Gastroesophageal sphincter (tissue), 3 donors: ENCODE data around the gene IRF6.

Experiments
- POLR2A ChIP-seq, 2 donors: fragments of 450-650 bp; IDR thresholded peaks; one replicate each; pipeline ENCODE4 v1.6.1; 2017; ENCODE audit warnings: antibody characterized with exemption in 2 of 2, mild to moderate bottlenecking in 2 of 2, moderate library complexity in 1 of 2
- TF ChIP-seq, protein P1 (sequence below), 4 experiments: fragments of 200-600 bp in 2 of 4; fragments of 450-650 bp in 2 of 4; sonication (generic) in 1 of 4; IDR thresholded peaks; one replicate each; pipeline ENCODE4 v1.5.1; 2017 to 2019; ENCODE audit warnings: antibody characterized with exemption in 4 of 4, mild to moderate bottlenecking in 2 of 4, moderate library complexity in 2 of 4

DNA sequence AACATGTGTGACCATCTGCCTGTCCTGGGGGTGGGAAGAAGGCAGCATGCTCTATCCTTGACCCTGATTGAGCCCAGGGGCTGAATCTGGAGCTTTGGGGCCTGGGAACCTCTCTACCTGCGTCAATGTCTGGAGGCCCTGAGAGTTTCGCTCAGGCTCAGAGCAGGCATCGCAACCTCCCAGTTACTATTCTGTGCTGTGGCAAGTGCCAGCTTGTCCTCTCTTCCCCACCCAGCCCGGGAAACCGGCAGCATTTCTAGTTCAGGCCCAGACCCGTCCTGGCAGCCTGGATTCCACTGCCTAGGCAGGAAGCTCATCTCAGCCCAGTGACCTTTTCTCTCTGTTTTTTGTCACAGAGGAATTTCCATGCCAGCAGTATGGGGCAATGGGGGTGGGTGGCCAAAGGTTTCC, 10.0 kb upstream of the IRF6 start:
- TF ChIP-seq, protein P1, sequence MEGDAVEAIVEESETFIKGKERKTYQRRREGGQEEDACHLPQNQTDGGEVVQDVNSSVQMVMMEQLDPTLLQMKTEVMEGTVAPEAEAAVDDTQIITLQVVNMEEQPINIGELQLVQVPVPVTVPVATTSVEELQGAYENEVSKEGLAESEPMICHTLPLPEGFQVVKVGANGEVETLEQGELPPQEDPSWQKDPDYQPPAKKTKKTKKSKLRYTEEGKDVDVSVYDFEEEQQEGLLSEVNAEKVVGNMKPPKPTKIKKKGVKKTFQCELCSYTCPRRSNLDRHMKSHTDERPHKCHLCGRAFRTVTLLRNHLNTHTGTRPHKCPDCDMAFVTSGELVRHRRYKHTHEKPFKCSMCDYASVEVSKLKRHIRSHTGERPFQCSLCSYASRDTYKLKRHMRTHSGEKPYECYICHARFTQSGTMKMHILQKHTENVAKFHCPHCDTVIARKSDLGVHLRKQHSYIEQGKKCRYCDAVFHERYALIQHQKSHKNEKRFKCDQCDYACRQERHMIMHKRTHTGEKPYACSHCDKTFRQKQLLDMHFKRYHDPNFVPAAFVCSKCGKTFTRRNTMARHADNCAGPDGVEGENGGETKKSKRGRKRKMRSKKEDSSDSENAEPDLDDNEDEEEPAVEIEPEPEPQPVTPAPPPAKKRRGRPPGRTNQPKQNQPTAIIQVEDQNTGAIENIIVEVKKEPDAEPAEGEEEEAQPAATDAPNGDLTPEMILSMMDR (IDR thresholded peaks at IDR 0.05): no peak
- TF ChIP-seq POLR2A (IDR thresholded peaks at IDR 0.05): no peak
